Measurements from ENCODE around the gene GRK1. TPM values are rescaled to one million over a fixed set of nuclear protein-coding genes. Genes with fewer than 3 reads are reported as not detected.

Gene GRK1
- total and polyA plus RNA-seq, 8 donors, result 0.02 to 0.04 TPM; not detected in 6

- Histone ChIP-seq H3K4me1 (no peaks in the 10 kb centered on the region), H3K36me3 (no peaks in the 10 kb centered on the region), H3K4me3 (no peak overlapping the region), H3K9me3 (no peaks in the 10 kb centered on the region), H3K27ac (no peak overlapping the region), H3K27me3 (no peaks in the 10 kb centered on the region)
- ATAC-seq (no peak), FAIRE-seq (no peak), DNase-seq (no peak)
- intact Hi-C loops (cut with DNase I), result no loop called here
- WGBS, 2 donors, result 68 to 79% methylated on average over 5 of the region's 5 CpGs
- TF ChIP-seq, protein P1, sequence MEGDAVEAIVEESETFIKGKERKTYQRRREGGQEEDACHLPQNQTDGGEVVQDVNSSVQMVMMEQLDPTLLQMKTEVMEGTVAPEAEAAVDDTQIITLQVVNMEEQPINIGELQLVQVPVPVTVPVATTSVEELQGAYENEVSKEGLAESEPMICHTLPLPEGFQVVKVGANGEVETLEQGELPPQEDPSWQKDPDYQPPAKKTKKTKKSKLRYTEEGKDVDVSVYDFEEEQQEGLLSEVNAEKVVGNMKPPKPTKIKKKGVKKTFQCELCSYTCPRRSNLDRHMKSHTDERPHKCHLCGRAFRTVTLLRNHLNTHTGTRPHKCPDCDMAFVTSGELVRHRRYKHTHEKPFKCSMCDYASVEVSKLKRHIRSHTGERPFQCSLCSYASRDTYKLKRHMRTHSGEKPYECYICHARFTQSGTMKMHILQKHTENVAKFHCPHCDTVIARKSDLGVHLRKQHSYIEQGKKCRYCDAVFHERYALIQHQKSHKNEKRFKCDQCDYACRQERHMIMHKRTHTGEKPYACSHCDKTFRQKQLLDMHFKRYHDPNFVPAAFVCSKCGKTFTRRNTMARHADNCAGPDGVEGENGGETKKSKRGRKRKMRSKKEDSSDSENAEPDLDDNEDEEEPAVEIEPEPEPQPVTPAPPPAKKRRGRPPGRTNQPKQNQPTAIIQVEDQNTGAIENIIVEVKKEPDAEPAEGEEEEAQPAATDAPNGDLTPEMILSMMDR (IDR thresholded peaks at IDR 0.05), result no peak
Observed at GRCh38 chr13:113769106-113769505, 102.1 kb downstream of the GRK1 start.

DNA sequence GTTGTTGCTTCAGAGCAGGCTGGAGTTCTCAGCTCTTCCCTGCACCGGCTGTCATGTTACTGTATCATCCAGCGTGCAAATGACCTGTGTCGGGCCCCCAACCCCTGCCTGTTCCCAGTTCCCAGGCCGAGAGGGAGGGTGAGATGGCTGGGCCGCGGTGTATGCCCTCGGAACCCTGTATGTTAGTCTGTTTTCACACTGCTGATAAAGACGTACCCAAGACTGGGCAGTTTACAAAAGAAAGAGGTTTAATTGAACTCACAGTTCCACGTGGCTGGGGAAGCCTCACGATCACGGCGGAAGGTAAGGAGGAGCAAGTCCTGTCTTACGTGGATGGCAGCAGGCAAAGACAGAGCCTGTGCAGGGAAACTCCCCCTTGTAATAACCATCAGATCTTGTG is 102.9 kb downstream of the GRK1 start:
- intact Hi-C loops (cut with DNase I), result no loop called here
- DNase-seq (no peak), FAIRE-seq (no peak), ATAC-seq (no peak)
- Histone ChIP-seq H3K9me3 (no peaks in the 10 kb centered on the region), H3K4me3 (no peak overlapping the region), H3K4me1 (no peaks in the 10 kb centered on the region), H3K27me3 (no peaks in the 10 kb centered on the region), H3K36me3 (no peaks in the 10 kb centered on the region), H3K27ac (no peak overlapping the region)
- TF ChIP-seq, protein P1 (IDR thresholded peaks at IDR 0.05), result no peak
- 70 to 77% methylated on average over 13 of the region's 13 CpGs for WGBS, 2 donors

DNA sequence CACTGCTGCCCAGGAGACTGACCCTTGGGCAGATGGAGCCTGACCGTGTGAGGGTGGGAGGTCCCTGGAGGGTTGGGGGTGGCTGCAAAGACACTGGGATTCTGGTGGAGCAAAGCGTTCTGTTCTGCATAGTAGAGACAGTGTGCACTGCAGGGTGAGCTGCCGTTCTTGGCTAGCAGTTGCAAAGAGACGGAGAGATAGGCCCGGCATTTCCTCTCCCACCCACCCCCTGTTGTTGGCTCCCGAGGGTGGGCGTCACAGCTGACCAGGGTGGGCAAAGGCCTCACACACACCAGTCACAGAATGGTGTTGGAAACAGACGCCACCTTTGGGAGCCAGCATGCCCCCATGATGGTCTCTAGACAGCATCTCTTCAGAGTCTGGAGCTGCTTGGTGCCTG is 103.4 kb downstream of the GRK1 start:
- H3K9me3 ChIP-seq, result no peaks in the 10 kb centered on the region
- no peaks in the 10 kb centered on the region for H3K4me1 ChIP-seq
- H3K27ac ChIP-seq, result no peak overlapping the region
- no peaks in the 10 kb centered on the region for H3K27me3 ChIP-seq
- DNase-seq (no peak), ATAC-seq (no peak), FAIRE-seq (no peak)
- TF ChIP-seq, protein P1 (IDR thresholded peaks at IDR 0.05), result no peak
- 71 to 83% methylated on average over 8 of the region's 8 CpGs for WGBS, 2 donors
- no peak overlapping the region for H3K4me3 ChIP-seq
- intact Hi-C loops (cut with DNase I), result no loop called here
- no peaks in the 10 kb centered on the region for H3K36me3 ChIP-seq

DNA sequence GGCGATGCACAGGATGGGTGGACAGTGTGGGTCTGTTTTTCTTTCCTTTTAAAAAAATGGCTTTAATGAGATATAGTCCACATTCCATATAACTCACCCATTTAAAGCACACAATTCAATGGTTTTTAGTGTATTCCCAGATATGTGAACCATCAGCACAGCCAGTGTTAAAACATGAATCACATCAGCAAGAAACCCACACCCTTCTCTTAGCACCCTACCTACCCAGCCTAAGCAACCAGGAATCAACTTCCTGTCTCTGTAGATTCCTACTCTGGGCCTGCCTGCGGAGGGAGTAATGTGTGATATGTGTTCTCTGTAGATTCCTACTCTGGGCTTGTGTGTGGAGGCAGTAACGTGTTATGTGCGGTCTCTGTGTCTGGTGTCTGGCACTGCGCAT is 103.9 kb downstream of the GRK1 start:
- Histone ChIP-seq H3K36me3 (no peaks in the 10 kb centered on the region), H3K4me1 (no peaks in the 10 kb centered on the region), H3K27ac (no peak overlapping the region), H3K9me3 (no peaks in the 10 kb centered on the region), H3K4me3 (no peak overlapping the region), H3K27me3 (no peaks in the 10 kb centered on the region)
- DNase-seq, result no peak
- 89 to 92% methylated on average over 5 of the region's 5 CpGs for WGBS, 2 donors
- TF ChIP-seq, protein P1 (IDR thresholded peaks at IDR 0.05), result no peak
- intact Hi-C loops (cut with DNase I), result no loop called here
- no peak for ATAC-seq
- no peak for FAIRE-seq

DNA sequence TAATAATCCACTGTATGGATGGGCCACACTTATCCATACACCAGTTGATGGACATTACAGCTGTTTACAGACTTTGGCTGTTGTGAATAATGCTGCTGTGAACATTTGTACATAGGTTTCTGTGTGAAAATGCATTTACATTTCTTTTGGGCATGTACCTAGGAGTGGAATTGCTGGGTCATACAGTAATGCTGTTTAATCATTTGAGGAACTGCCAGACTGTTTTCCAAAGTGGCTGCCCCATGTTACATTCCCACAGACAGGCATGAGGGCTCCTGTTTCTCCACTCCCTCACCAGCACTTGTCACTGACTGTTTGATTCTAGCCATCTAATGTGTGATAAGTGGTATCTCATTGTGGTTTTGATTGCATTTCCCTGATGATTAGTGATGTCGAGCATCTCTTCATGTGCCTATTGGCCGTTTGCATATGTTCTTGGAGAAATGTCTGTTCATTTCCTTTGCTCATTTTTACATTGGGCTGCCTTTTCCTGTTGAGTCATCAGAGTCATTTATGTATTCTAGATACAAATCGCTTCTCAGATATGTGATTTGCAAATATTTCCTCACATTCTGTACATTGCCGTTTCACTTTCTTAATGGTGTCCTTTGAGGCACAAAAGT is 104.8 kb downstream of the GRK1 start:
- no peaks in the 10 kb centered on the region for H3K36me3 ChIP-seq
- DNase-seq, result no peak
- H3K9me3 ChIP-seq, result no peaks in the 10 kb centered on the region
- peaks cover 0 to 6% (median 0%) of the 10 kb centered on the region in 4 donors for H3K27me3 ChIP-seq
- H3K4me1 ChIP-seq, result no peaks in the 10 kb centered on the region
- 45 to 52% methylated on average over 4 of the region's 4 CpGs for WGBS, 2 donors
- no peak overlapping the region for H3K4me3 ChIP-seq
- H3K27ac ChIP-seq, result no peak overlapping the region
- ATAC-seq, result no peak
- no peak for FAIRE-seq
- intact Hi-C loops (cut with DNase I), result no loop called here
- TF ChIP-seq, protein P1 (IDR thresholded peaks at IDR 0.05), result no peak

All from pancreas (tissue), 10 donors.